DMS79 treated with DMSO at 0.1 percent for 48 hours (cell line): ENCODE data around the gene LHFPL4.
"Not testable (repeated sequence)": the region's sequence is repeated elsewhere in the genome, so short reads cannot be mapped to it uniquely, and the experiment has no call there.

ENCODE experiments used
- DNase-seq: peaks from one replicate; lab custom pipeline; 2025; lab: John Stamatoyannopoulos, UW

LHFPL4 gene

GRCh38 chr3:9553021-9553947 lies at the start of gene LHFPL4:
LHFPL4 (minus strand) TSS chr3:9553822; CDS start chr3:9552679, 1,143 bp downstream.
- no peak for DNase-seq

- no peak for DNase-seq
Measured at GRCh38 chr3:9602620-9603019, 49.0 kb upstream of the LHFPL4 start.

GRCh38 chr3:9601006-9601581 lies 47.5 kb upstream of the LHFPL4 start:
- not testable (repeated sequence) for DNase-seq

GRCh38 chr3:9600597-9600996 lies 47.0 kb upstream of the LHFPL4 start:
- DNase-seq = peak; percentile 17

- DNase-seq = no peak
Measured at GRCh38 chr3:9598783-9599387, 45.3 kb upstream of the LHFPL4 start.

GRCh38 chr3:9595877-9596276 lies 42.3 kb upstream of the LHFPL4 start:
- no peak for DNase-seq

- DNase-seq = not testable (repeated sequence)
Measured at GRCh38 chr3:9591781-9592180, 38.2 kb upstream of the LHFPL4 start.

GRCh38 chr3:9590282-9590791 lies 36.7 kb upstream of the LHFPL4 start:
- no peak for DNase-seq

GRCh38 chr3:9583792-9584191 lies 30.2 kb upstream of the LHFPL4 start:
- no peak for DNase-seq

- DNase-seq = no peak
Measured at GRCh38 chr3:9583371-9583770, 29.7 kb upstream of the LHFPL4 start.

GRCh38 chr3:9582332-9582731 lies 28.7 kb upstream of the LHFPL4 start:
- no peak for DNase-seq

- DNase-seq = no peak
Measured at GRCh38 chr3:9581742-9582141, 28.1 kb upstream of the LHFPL4 start.

- DNase-seq = no peak
Measured at GRCh38 chr3:9569054-9569453, 15.4 kb upstream of the LHFPL4 start.

GRCh38 chr3:9565316-9565715 lies 11.7 kb upstream of the LHFPL4 start:
- DNase-seq = no peak

- no peak for DNase-seq
Measured at GRCh38 chr3:9563851-9564250, 10.2 kb upstream of the LHFPL4 start.

- DNase-seq = not testable (repeated sequence)
Measured at GRCh38 chr3:9560056-9560455, 6.4 kb upstream of the LHFPL4 start.

- DNase-seq = no peak
Measured at GRCh38 chr3:9553948-9554513, 409 bp upstream of the LHFPL4 start.

- no peak for DNase-seq
Measured at GRCh38 chr3:9552252-9552999, 1.2 kb downstream of the LHFPL4 start.

- DNase-seq = no peak
Measured at GRCh38 chr3:9550999-9551398, 2.6 kb downstream of the LHFPL4 start.

GRCh38 chr3:9549600-9549999 lies 4.0 kb downstream of the LHFPL4 start:
- DNase-seq = no peak

GRCh38 chr3:9548991-9549390 lies 4.6 kb downstream of the LHFPL4 start:
- no peak for DNase-seq

GRCh38 chr3:9542182-9542581 lies 11.4 kb downstream of the LHFPL4 start:
- DNase-seq = no peak
